Keratinocyte (primary cell): ENCODE data around the gene MAP3K3. TPM values are rescaled to one million over a fixed set of nuclear protein-coding genes. Genes with fewer than 3 reads are reported as not detected.

Source experiments
- DNase-seq: peaks from one replicate; pipeline ENCODE4 v3.0.0-alpha.2; 2011; ENCODE audit warnings: low read depth, missing footprints, low spot score
- FAIRE-seq: peaks from 2 replicates; lab custom pipeline; 2011; peaks lifted over from hg19 to GRCh38; lab: Jason Lieb, UNC
- H2AFZ ChIP-seq: 2 replicates; pipeline ENCODE4 v1.6.0; 2012; ENCODE audit warnings: low read length, control low read depth, inconsistent platforms; ENCODE audit not compliant: control insufficient read depth
- H3K27ac ChIP-seq: 2 replicates; pipeline ENCODE4 v1.5.1; 2011; ENCODE audit warnings: low read length; ENCODE audit not compliant: control insufficient read depth, insufficient read depth
- H3K27me3 ChIP-seq: 3 replicates; pipeline ENCODE4 v1.6.0; 2011; ENCODE audit warnings: low read length; ENCODE audit not compliant: control insufficient read depth, insufficient read depth; ENCODE audit errors: extremely low read depth
- H3K36me3 ChIP-seq, 2 experiments: 2 replicates in 1 of 2; 3 replicates in 1 of 2; pipeline ENCODE4 v1.5.1; 2011; ENCODE audit warnings: low read length in 2 of 2, mild to moderate bottlenecking in 1 of 2; ENCODE audit not compliant: control insufficient read depth in 2 of 2, insufficient read depth in 2 of 2; ENCODE audit errors: extremely low read depth in 1 of 2
- H3K4me1 ChIP-seq: 3 replicates; pipeline ENCODE4 v1.5.1; 2011; ENCODE audit warnings: low read length; ENCODE audit not compliant: control insufficient read depth, insufficient read depth; ENCODE audit errors: extremely low read depth
- H3K4me2 ChIP-seq: 3 replicates; pipeline ENCODE4 v1.6.0; 2011; ENCODE audit warnings: low read depth, low read length; ENCODE audit not compliant: control insufficient read depth, insufficient read depth; ENCODE audit errors: extremely low read depth
- H3K4me3 ChIP-seq, 3 experiments: fragments of 200-600 bp in 1 of 3; sonication (generic) in 1 of 3; 2 replicates in 2 of 3; 3 replicates in 1 of 3; pipeline ENCODE4 v1.5.1; 2011 to 2016; ENCODE audit warnings: low read length in 3 of 3, mild to moderate bottlenecking in 3 of 3, control low read depth in 2 of 3, inconsistent platforms in 1 of 3, low read depth in 1 of 3, mixed read lengths in 1 of 3, mixed run types in 1 of 3, moderate library complexity in 1 of 3; ENCODE audit not compliant: control insufficient read depth in 2 of 3, insufficient read depth in 2 of 3; ENCODE audit errors: extremely low read depth in 1 of 3
- H3K79me2 ChIP-seq: 2 replicates; pipeline ENCODE4 v1.6.0; 2012; ENCODE audit warnings: low read length; ENCODE audit not compliant: control insufficient read depth, insufficient read depth
- H3K9ac ChIP-seq: 3 replicates; pipeline ENCODE4 v1.6.0; 2011; ENCODE audit warnings: low read length; ENCODE audit not compliant: control insufficient read depth, insufficient read depth; ENCODE audit errors: extremely low read depth
- H3K9me1 ChIP-seq: 3 replicates; pipeline ENCODE4 v1.6.0; 2011; ENCODE audit warnings: low read length; ENCODE audit not compliant: control insufficient read depth, insufficient read depth; ENCODE audit errors: extremely low read depth
- H3K9me3 ChIP-seq: 2 replicates; pipeline ENCODE4 v1.5.1; 2012; ENCODE audit warnings: low read depth, low read length; ENCODE audit not compliant: control insufficient read depth
- H4K20me1 ChIP-seq: 3 replicates; pipeline ENCODE4 v1.6.0; 2011; ENCODE audit warnings: low read length; ENCODE audit not compliant: control insufficient read depth, insufficient read depth; ENCODE audit errors: extremely low read depth
- EZH2 ChIP-seq: IDR thresholded peaks from one replicate; pipeline ENCODE4 v1.6.1; 2012; ENCODE audit warnings: inconsistent platforms, mild to moderate bottlenecking, low read length, moderate library complexity
- dilution Hi-C: fragments of 300-500 bp; cut with MboI; formaldehyde crosslinking; loops from one replicate; pipeline ENCODE4 v1.7.0; 2020; ENCODE audit warnings: low sequenced_read_pairs; ENCODE audit not compliant: extremely low pct_ligation_motif_present
- polyA plus RNA-seq, 5 experiments: library from polyadenylated mRNA; depleted of rRNA in 3 of 5; stranded (reverse) in 3 of 5; stranded (forward) in 1 of 5; unstranded in 1 of 5; fragments of >200 nt; gene quantifications; 1 replicate in 1 of 5; 2 replicates in 3 of 5; 3 replicates in 1 of 5; pipeline versions ENCODE4 v1.2.1 to v1.2.3, GENCODE V29; 2011 to 2012; ENCODE audit warnings: missing spikeins in 2 of 5, low read depth in 1 of 5, low replicate concordance in 1 of 5
- TF ChIP-seq, protein P1 (sequence below), 3 experiments: IDR thresholded peaks in 1 of 3; conservative IDR thresholded peaks in 1 of 3; optimal IDR thresholded peaks in 1 of 3; 2 replicates in 2 of 3; 3 replicates in 1 of 3; pipeline versions ENCODE3 to v1.5.1; 2011; ENCODE audit warnings: low read length in 3 of 3, mild to moderate bottlenecking in 3 of 3, moderate library complexity in 2 of 3, control low read depth in 1 of 3, inconsistent platforms in 1 of 3; ENCODE audit not compliant: insufficient read depth in 2 of 3; ENCODE audit errors: extremely low read depth in 1 of 3

The MAP3K3 gene
- polyA plus RNA-seq, 1 donor (not counting 4 experiments of a cell fraction or from before 2014, with no cell fraction given) = 9.8 TPM

DNA sequence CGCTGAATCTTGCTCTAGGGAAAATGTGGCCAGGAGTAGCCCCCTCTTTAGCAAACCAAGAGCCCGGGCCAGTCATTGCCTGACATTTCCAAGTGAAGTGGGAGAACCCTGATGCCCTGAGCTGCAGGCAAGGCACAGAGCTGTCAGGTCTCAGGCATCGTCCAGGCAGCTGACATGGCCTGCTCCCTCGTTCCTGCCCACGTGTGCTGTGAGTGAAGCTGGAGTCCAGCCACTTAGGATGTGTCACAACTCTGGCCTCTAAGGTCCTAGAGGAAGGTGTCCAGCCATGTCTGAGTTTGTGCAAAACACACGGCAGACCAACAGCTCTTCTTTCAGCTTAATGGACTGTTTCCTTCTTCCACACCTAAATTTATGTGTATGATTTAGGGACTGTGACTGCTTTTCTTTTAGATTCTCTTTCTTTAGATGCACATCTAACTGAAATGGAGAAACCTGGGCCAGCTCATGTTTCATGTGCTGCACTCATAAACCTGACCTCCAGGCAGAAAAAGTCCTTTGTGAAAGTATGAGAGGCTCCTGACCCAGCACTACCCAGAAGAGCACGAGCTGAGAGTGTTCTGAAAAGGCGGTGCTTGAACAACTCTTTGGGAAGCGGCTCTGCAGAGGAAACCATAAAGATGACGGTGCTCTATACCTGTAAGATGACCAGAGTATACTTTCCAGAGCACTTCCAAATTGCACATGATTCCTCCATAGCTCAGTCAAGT is 92.5 kb downstream of the MAP3K3 start:
- dilution Hi-C loops = no loop called here
- Histone ChIP-seq H3K9ac (no peak overlapping the region), H3K36me3 (peaks cover 10 to 13% of the 10 kb centered on the region in 2 experiments), H3K9me1 (no peaks in the 10 kb centered on the region), H3K9me3 (no peaks in the 10 kb centered on the region), H3K79me2 (no peaks in the 10 kb centered on the region), H3K27ac (no peak overlapping the region), H4K20me1 (no peaks in the 10 kb centered on the region), H3K27me3 (no peaks in the 10 kb centered on the region), H3K4me3 (no peak overlapping the region), H2AFZ (no peak overlapping the region), H3K4me2 (no peak overlapping the region), H3K4me1 (no peaks in the 10 kb centered on the region)
- DNase-seq (no peak), FAIRE-seq (no peak)
- TF ChIP-seq, protein P1, sequence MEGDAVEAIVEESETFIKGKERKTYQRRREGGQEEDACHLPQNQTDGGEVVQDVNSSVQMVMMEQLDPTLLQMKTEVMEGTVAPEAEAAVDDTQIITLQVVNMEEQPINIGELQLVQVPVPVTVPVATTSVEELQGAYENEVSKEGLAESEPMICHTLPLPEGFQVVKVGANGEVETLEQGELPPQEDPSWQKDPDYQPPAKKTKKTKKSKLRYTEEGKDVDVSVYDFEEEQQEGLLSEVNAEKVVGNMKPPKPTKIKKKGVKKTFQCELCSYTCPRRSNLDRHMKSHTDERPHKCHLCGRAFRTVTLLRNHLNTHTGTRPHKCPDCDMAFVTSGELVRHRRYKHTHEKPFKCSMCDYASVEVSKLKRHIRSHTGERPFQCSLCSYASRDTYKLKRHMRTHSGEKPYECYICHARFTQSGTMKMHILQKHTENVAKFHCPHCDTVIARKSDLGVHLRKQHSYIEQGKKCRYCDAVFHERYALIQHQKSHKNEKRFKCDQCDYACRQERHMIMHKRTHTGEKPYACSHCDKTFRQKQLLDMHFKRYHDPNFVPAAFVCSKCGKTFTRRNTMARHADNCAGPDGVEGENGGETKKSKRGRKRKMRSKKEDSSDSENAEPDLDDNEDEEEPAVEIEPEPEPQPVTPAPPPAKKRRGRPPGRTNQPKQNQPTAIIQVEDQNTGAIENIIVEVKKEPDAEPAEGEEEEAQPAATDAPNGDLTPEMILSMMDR (optimal IDR thresholded peaks at IDR 0.05 in 1 of 3, IDR thresholded peaks at IDR 0.05 in 1 of 3, conservative IDR thresholded peaks at IDR 0.05 in 1 of 3; ENCODE audit: extremely low read depth in 1 of 3, insufficient read depth in 2 of 3, low read length in 3 of 3) = no peak
- TF ChIP-seq EZH2 = no peak

DNA sequence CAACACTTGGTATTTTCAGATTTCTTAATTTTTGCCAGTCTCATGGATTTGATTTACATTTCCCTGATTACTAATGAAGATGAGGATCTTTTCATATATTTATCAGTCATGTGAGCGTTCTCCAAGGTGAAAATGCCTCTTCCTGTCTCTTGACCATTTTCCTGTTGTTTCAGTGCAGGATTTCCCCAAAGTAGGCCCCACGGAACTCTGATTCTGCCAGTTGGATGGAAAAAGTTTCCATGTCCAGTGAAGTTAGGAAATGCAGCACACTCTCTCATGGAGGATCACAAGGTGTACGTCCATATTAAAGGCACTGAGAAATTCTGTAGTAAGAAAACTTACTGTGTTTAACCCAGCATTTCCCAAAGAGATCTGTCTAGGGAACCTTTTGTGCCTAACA is 94.2 kb downstream of the MAP3K3 start:
- no peak overlapping the region for H3K27ac ChIP-seq
- H2AFZ ChIP-seq = no peak overlapping the region
- H3K36me3 ChIP-seq = peaks cover 4 to 5% of the 10 kb centered on the region in 2 experiments
- H3K79me2 ChIP-seq = no peaks in the 10 kb centered on the region
- no peak overlapping the region for H3K4me2 ChIP-seq
- H3K4me1 ChIP-seq = no peaks in the 10 kb centered on the region
- no peaks in the 10 kb centered on the region for H3K9me3 ChIP-seq
- H3K9me1 ChIP-seq = no peaks in the 10 kb centered on the region
- H4K20me1 ChIP-seq = no peaks in the 10 kb centered on the region
- H3K27me3 ChIP-seq = no peaks in the 10 kb centered on the region
- no peak for FAIRE-seq
- dilution Hi-C loops = no loop called here
- no peak overlapping the region for H3K4me3 ChIP-seq
- no peak overlapping the region for H3K9ac ChIP-seq
- no peak for TF ChIP-seq EZH2
- TF ChIP-seq, protein P1 (optimal IDR thresholded peaks at IDR 0.05 in 1 of 3, IDR thresholded peaks at IDR 0.05 in 1 of 3, conservative IDR thresholded peaks at IDR 0.05 in 1 of 3; ENCODE audit: extremely low read depth in 1 of 3, insufficient read depth in 2 of 3, low read length in 3 of 3) = no peak
- no peak for DNase-seq
